ENCODE data around the gene DNM2.
A peak's percentile ranks its signal among the peaks of the same experiment; 100 is the strongest.
"Not testable (repeated sequence)": the region's sequence is repeated elsewhere in the genome, so short reads cannot be mapped to it uniquely, and the experiment has no call there.

Gene DNM2

GRCh38 chr19:10831987-10832938, 114.4 kb downstream of the DNM2 start:
- no peak for DNase-seq (ENCODE audit: low read depth)
- TF ChIP-seq MYC (IDR thresholded peaks at IDR 0.05; ENCODE audit: low read depth, low read length) (no peak), POLR2A (IDR thresholded peaks at IDR 0.05; ENCODE audit: extremely low read depth, insufficient read length) (no peak), CTCF (IDR thresholded peaks at IDR 0.05; ENCODE audit: low read depth, low read length) (no peak)
- TF ChIP-seq, protein P1, sequence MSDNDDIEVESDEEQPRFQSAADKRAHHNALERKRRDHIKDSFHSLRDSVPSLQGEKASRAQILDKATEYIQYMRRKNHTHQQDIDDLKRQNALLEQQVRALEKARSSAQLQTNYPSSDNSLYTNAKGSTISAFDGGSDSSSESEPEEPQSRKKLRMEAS (IDR thresholded peaks at IDR 0.05; ENCODE audit: low read depth, low read length) = no peak
- H3K4me3 ChIP-seq (ENCODE audit: low read depth, low read length) = no peak overlapping the region

DNA sequence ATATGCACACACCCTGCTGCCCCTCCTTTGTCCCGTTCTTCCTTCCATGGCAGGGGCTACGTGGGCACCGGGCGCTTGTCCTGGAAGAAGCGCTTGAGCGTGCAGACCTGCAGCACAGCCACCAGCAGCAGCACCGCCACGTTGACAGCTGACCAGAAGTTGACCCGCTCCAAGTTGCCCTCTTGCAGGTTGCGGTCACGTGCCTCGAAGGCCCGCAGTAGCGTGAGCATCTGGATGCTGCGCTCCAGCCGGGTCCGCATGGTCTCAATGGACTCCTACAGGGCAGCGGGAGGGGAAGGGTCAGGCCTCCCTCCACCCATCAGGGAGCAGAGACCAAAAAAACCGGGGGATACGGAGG, 115.0 kb downstream of the DNM2 start:
- H3K4me3 ChIP-seq (ENCODE audit: low read depth, low read length) = no peak overlapping the region
- TF ChIP-seq CTCF (IDR thresholded peaks at IDR 0.05; ENCODE audit: low read depth, low read length) (no peak), POLR2A (IDR thresholded peaks at IDR 0.05; ENCODE audit: extremely low read depth, insufficient read length) (no peak), MYC (IDR thresholded peaks at IDR 0.05; ENCODE audit: low read depth, low read length) (no peak)
- TF ChIP-seq, protein P1 (IDR thresholded peaks at IDR 0.05; ENCODE audit: low read depth, low read length) = no peak
- DNase-seq (ENCODE audit: low read depth) = no peak

DNA sequence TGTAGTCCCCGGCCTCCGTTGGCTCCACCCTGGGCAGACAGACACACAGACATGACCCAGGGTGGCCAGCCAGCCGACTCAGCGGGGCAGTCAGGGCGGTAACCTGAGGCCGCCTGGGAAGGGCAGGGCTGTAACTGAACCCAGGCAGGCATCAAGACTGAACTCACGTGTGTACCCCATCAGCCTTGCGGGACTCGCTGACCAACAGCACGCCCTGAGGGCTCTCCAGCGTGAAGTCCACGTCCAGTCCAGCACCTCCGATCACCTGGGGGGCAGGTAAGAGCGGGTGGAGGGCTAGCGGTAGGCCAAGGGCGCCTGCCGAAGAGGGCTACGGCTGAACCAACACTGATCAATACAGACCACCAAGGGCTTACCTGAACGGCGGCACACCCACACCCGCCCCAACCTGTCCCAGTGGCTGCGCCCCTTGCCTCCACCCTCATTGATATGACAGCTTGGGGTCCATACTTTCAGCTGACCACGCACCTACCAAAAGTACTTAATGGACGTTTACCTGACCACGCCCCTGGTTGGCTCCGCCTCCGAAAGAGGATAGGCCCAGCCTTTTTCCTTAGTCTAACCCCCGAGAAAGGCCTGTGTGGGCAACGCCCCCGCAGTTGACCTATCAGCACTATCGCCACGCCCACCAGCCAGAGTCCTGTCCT, 117.3 kb downstream of the DNM2 start:
- TF ChIP-seq, protein P1 (IDR thresholded peaks at IDR 0.05; ENCODE audit: low read depth, low read length) = peak; percentile 21
- TF ChIP-seq MYC (IDR thresholded peaks at IDR 0.05; ENCODE audit: low read depth, low read length) = no peak
- peak overlapping the region; percentile 49 for H3K4me3 ChIP-seq (ENCODE audit: low read depth, low read length)
- DNase-seq (ENCODE audit: low read depth) = peak; percentile 32

DNA sequence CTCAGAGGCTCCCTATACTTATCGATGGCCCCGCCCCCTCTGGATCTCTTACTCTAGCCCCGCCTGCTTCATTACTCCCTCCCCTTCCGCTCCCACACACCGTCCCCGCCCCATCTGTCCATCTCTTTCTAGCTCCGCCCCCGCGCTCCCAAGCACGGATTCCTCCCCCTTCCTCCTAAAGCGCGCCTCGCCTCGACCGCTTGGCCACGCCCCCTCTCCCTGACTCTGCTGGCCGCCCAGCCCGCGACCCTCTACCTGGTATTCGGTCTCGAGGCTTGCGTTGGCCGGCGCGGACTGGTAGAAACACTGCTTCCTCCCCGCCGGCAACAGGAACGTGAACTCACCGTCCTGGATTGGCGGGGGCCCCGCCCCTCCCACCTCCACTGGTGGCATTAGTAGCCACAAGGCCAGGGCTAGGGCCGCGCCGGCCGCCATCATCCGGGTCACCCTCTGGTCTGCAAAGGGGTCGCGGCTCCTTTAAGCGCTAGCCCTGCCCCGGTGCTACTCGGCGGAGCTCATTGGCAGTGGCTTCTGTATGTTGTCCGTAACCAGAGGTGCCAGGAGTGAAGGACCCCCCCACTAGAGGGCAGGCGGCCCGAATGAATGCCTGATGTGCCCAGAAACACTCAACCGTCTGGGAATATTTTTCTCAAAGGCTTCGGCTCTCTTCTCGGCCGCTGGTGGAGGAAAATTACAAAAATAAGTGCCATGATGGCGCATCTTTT, 118.0 kb downstream of the DNM2 start, which contains the start of gene TMED1:
Gene TMED1 (minus strand): TSS at position 459 of the 725 bp plus-strand sequence. CDS start 21 bp downstream, at position 438.
- peak; percentile 62 for TF ChIP-seq POLR2A (IDR thresholded peaks at IDR 0.05; ENCODE audit: extremely low read depth, insufficient read length)
- no peak for TF ChIP-seq CTCF (IDR thresholded peaks at IDR 0.05; ENCODE audit: low read depth, low read length)
- peak; percentile 11; the same call in 1 of the 2 replicates for TF ChIP-seq MYC (IDR thresholded peaks at IDR 0.05; ENCODE audit: low read depth, low read length)
- TF ChIP-seq, protein P1 (IDR thresholded peaks at IDR 0.05; ENCODE audit: low read depth, low read length) = no peak; the same call in 1 of the 2 replicates
- peak; percentile 99 for DNase-seq (ENCODE audit: low read depth)
- peak within 1 kb of the TSS; percentile 66 for H3K4me3 ChIP-seq (ENCODE audit: low read depth, low read length)

GRCh38 chr19:10836479-10837330, 118.8 kb downstream of the DNM2 start:
- peak; percentile 96 for TF ChIP-seq MYC (IDR thresholded peaks at IDR 0.05; ENCODE audit: low read depth, low read length)
- no peak for TF ChIP-seq CTCF (IDR thresholded peaks at IDR 0.05; ENCODE audit: low read depth, low read length)
- TF ChIP-seq, protein P1 (IDR thresholded peaks at IDR 0.05; ENCODE audit: low read depth, low read length) = peak; percentile 99
- no peak for TF ChIP-seq POLR2A (IDR thresholded peaks at IDR 0.05; ENCODE audit: extremely low read depth, insufficient read length)
- DNase-seq (ENCODE audit: low read depth) = peak; percentile 89
- peak overlapping the region; percentile 66 for H3K4me3 ChIP-seq (ENCODE audit: low read depth, low read length)

DNA sequence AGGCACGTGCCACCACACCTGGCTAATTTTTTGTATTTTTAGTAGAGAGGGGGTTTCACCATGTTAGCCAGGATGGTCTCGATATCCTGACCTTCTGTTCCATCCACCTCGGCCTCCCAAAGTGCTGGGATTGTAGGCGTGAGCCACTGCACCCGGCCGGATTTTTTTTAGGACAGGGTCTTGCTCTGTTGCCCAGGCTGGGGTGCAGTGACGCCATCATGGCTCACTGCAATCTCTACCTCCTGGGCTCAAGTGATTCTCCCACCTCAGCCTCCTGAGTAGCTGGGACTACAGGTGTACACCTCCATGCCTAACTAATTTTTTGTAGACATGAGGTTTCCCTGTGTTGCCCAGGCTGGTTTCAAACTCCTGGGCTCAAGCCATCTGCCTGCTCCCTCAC, 119.8 kb downstream of the DNM2 start:
- not testable (repeated sequence) for DNase-seq (ENCODE audit: low read depth); H3K4me3 ChIP-seq (ENCODE audit: low read depth, low read length)
